OCI-LY1 (cell line): Measurements from ENCODE around the gene PKD2.

Experiments used
- EZH2 ChIP-seq: fragments of 200-600 bp; sonication (generic), shearing (Covaris generic); IDR thresholded peaks from 2 replicates; pipeline ENCODE4 v1.8.0; 2017; ENCODE audit warnings: borderline replicate concordance, mixed run types, mild to moderate bottlenecking, antibody characterized with exemption, low read length, moderate library complexity, mixed read lengths
- TF ChIP-seq, protein P1 (sequence below): fragments of 200-600 bp; sonication (generic), shearing (Covaris generic); IDR thresholded peaks from 2 replicates; pipeline ENCODE4 v1.5.1; 2017; ENCODE audit warnings: mild to moderate bottlenecking, antibody characterized with exemption, low read length, moderate library complexity, mixed read lengths

DNA sequence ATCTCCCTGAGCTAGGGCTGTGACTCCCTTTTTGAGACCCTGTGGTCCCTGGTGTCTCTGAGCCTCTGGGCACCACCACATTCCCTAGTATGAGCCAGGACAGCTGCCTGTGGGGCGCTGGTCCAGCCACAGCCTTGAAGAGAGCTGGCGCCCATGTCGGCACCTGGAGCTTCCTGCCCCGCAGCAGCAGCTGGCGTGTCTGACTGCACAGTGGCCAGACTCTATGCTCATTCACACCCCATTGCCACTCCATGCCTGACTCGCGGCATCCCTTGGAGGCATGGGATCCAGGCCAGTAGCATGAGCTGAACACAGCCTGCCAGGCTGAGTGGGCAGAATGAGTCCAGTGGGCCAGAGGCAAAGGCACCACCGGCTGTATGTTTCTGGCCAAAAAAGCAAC is 40.2 kb upstream of the PKD2 start:
- TF ChIP-seq, protein P1, sequence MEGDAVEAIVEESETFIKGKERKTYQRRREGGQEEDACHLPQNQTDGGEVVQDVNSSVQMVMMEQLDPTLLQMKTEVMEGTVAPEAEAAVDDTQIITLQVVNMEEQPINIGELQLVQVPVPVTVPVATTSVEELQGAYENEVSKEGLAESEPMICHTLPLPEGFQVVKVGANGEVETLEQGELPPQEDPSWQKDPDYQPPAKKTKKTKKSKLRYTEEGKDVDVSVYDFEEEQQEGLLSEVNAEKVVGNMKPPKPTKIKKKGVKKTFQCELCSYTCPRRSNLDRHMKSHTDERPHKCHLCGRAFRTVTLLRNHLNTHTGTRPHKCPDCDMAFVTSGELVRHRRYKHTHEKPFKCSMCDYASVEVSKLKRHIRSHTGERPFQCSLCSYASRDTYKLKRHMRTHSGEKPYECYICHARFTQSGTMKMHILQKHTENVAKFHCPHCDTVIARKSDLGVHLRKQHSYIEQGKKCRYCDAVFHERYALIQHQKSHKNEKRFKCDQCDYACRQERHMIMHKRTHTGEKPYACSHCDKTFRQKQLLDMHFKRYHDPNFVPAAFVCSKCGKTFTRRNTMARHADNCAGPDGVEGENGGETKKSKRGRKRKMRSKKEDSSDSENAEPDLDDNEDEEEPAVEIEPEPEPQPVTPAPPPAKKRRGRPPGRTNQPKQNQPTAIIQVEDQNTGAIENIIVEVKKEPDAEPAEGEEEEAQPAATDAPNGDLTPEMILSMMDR = no peak
- no peak for TF ChIP-seq EZH2
